ENCODE data around the gene SLC12A8. TPM values are rescaled to one million over a fixed set of nuclear protein-coding genes. Genes with fewer than 3 reads are reported as not detected.

SLC12A8 gene
- total and polyA plus RNA-seq, 2 experiments from 2014 or later, result 6.9 to 15.9 TPM

GRCh38 chr3:125134952-125135351 is 77.6 kb downstream of the SLC12A8 start:
- H3K4me2 ChIP-seq, result no peak overlapping the region
- Mint-ChIP-seq H3K9me3 (no peaks in the 10 kb centered on the region), H3K27ac (no peak overlapping the region)

GRCh38 chr3:125132815-125133214 is 79.7 kb downstream of the SLC12A8 start:
- H3K4me1 ChIP-seq (ENCODE audit: insufficient read depth), result peaks cover 5% of the 10 kb centered on the region; the same call in 1 of the 2 replicates
- H3K27ac Mint-ChIP-seq, result no peak overlapping the region
- no peak for DNase-seq (ENCODE audit: low spot score)
- no peak for TF ChIP-seq ETS1 (IDR thresholded peaks at IDR 0.05)
- no peak for TF ChIP-seq ZNF114 (CRISPR knock-in tag; IDR thresholded peaks at IDR 0.05)
- TF ChIP-seq EZH2phosphoT487 (IDR thresholded peaks at IDR 0.05; ENCODE audit: unreplicated experiment), result no peak
- TF ChIP-seq POLR2AphosphoS5 (IDR thresholded peaks at IDR 0.05; ENCODE audit: low read depth), result no peak
- TF ChIP-seq EZH2 (IDR thresholded peaks at IDR 0.05; ENCODE audit: low read depth, unreplicated experiment), result no peak
- TF ChIP-seq NANOG (IDR thresholded peaks at IDR 0.05; ENCODE audit: borderline replicate concordance), result no peak

More at GRCh38 chr3:125134952-125135351, 77.6 kb downstream of the SLC12A8 start:
- DNase-seq (ENCODE audit: low spot score) (no peak), ATAC-seq (no peak)
- no peaks in the 10 kb centered on the region for H3F3A ChIP-seq (replicated peaks; ENCODE audit: low read depth)
- no peaks in the 10 kb centered on the region for H3K9me2 ChIP-seq (ENCODE audit: insufficient read depth)
- H3K27me3 ChIP-seq (ENCODE audit: insufficient read depth), result no peaks in the 10 kb centered on the region
- H2AFZ ChIP-seq, result no peak overlapping the region
- 0 out of 2 replicates have a peak, but pooled peaks cover 5% of the 10 kb centered on the region for H3K4me1 ChIP-seq (ENCODE audit: insufficient read depth)
- no peaks in the 10 kb centered on the region for H3K79me2 ChIP-seq (replicated peaks; ENCODE audit: insufficient read depth)
- H3K4me3 ChIP-seq, result no peak overlapping the region
- H4K20me1 ChIP-seq (replicated peaks; ENCODE audit: insufficient read depth), result no peaks in the 10 kb centered on the region
- Mint-ChIP-seq H3K27me3 (ENCODE audit: insufficient read depth, low read depth, poor library complexity) (peaks cover 12% of the 10 kb centered on the region), H3K4me1 (peaks cover 6% of the 10 kb centered on the region), H3K4me3 (no peak overlapping the region), H3K36me3 (ENCODE audit: low read depth) (no peaks in the 10 kb centered on the region; the same call in 2 of the 3 replicates)
- H3K27ac ChIP-seq (ENCODE audit: low read depth), result no peak overlapping the region
- H3K36me3 ChIP-seq (ENCODE audit: insufficient read depth), result peaks cover 4% of the 10 kb centered on the region; the same call in 1 of the 2 replicates
- TF ChIP-seq ETS1 (IDR thresholded peaks at IDR 0.05), result no peak
- TF ChIP-seq CTCF (conservative IDR thresholded peaks at IDR 0.05; ENCODE audit: low read depth in 2 of 2), result no peak
- TF ChIP-seq NANOG (IDR thresholded peaks at IDR 0.05; ENCODE audit: borderline replicate concordance), result no peak
- no peak for TF ChIP-seq JUNB (IDR thresholded peaks at IDR 0.05; ENCODE audit: unreplicated experiment)

More at GRCh38 chr3:125132815-125133214, 79.7 kb downstream of the SLC12A8 start:
- Mint-ChIP-seq H3K27me3 (ENCODE audit: insufficient read depth, low read depth, poor library complexity) (peaks cover 8% of the 10 kb centered on the region), H3K36me3 (ENCODE audit: low read depth) (no peaks in the 10 kb centered on the region; the same call in 2 of the 3 replicates), H3K4me3 (no peak overlapping the region), H3K9me3 (no peaks in the 10 kb centered on the region), H3K4me1 (peaks cover 14% of the 10 kb centered on the region)
- Histone ChIP-seq H3K4me3 (no peak overlapping the region), H3K27ac (ENCODE audit: low read depth) (no peak overlapping the region), H3K9me2 (ENCODE audit: insufficient read depth) (no peaks in the 10 kb centered on the region), H2AFZ (no peak overlapping the region), H3K79me2 (replicated peaks; ENCODE audit: insufficient read depth) (no peaks in the 10 kb centered on the region), H3F3A (replicated peaks; ENCODE audit: low read depth) (no peaks in the 10 kb centered on the region), H3K27me3 (ENCODE audit: insufficient read depth) (no peaks in the 10 kb centered on the region), H4K20me1 (replicated peaks; ENCODE audit: insufficient read depth) (no peaks in the 10 kb centered on the region), H3K4me2 (no peak overlapping the region), H3K36me3 (ENCODE audit: insufficient read depth) (peaks cover 4% of the 10 kb centered on the region; the same call in 1 of the 2 replicates)
- no peak for ATAC-seq
